GM13976 (cell line): ENCODE data around the gene CLEC2L.
"Not testable (repeated sequence)": the region's sequence is repeated elsewhere in the genome, so short reads cannot be mapped to it uniquely, and the experiment has no call there.

Experiments
- DNase-seq: peaks from one replicate; pipeline ENCODE4 v3.0.0; 2012; ENCODE audit warnings: low spot score
- in situ Hi-C: fragments of 300-500 bp; cut with MboI; formaldehyde crosslinking; loops from one replicate; pipeline ENCODE4 v1.12.0; 2022; ENCODE audit warnings: low sequenced_read_pairs, mixed read lengths, inconsistent platforms; ENCODE audit not compliant: unreplicated experiment
- TF ChIP-seq, protein P1 (sequence below): IDR thresholded peaks from 2 replicates; pipeline ENCODE4 v1.5.1; 2012; ENCODE audit warnings: borderline replicate concordance, mild to moderate bottlenecking; ENCODE audit not compliant: insufficient read depth; ENCODE audit errors: extremely low read depth, missing control alignments, control extremely low read depth

The CLEC2L gene

DNA sequence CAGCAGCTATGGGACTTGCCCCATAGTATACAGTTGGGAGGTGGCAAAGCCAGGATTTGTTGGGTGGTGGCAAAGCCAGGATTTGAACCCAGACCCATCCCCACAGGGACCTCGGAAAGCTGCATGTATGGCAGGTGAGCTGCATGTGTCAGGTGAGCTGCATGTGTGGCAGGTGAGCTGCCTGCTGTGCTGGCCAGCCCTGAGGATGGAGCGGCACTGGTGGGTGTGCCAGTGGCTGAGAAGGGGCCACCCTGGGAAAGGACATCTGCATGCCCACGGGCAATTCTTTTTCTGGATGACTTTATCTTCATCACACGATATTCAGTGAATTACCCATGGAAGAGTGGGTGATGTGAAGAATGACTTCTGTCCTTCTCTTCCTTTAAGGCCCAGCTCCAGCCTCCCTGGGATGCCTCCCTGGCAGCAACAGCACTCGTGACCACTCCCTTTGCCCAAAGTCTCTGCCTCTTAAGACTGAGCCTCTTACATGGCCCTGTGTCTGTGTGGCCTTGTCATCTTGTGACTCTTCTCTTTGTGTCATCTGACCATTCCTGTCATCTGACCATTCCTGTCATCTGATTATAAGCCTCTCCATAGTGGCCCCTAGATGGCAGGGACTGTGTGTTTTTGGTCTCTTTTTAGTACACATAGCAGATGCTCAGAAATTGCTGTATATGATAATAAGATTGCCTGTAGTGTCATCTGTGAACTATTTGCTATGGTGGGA lies 25.0 kb downstream of the CLEC2L start:
- in situ Hi-C loops, result no loop called here
- DNase-seq, result no peak
- TF ChIP-seq, protein P1, sequence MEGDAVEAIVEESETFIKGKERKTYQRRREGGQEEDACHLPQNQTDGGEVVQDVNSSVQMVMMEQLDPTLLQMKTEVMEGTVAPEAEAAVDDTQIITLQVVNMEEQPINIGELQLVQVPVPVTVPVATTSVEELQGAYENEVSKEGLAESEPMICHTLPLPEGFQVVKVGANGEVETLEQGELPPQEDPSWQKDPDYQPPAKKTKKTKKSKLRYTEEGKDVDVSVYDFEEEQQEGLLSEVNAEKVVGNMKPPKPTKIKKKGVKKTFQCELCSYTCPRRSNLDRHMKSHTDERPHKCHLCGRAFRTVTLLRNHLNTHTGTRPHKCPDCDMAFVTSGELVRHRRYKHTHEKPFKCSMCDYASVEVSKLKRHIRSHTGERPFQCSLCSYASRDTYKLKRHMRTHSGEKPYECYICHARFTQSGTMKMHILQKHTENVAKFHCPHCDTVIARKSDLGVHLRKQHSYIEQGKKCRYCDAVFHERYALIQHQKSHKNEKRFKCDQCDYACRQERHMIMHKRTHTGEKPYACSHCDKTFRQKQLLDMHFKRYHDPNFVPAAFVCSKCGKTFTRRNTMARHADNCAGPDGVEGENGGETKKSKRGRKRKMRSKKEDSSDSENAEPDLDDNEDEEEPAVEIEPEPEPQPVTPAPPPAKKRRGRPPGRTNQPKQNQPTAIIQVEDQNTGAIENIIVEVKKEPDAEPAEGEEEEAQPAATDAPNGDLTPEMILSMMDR, result no peak

DNA sequence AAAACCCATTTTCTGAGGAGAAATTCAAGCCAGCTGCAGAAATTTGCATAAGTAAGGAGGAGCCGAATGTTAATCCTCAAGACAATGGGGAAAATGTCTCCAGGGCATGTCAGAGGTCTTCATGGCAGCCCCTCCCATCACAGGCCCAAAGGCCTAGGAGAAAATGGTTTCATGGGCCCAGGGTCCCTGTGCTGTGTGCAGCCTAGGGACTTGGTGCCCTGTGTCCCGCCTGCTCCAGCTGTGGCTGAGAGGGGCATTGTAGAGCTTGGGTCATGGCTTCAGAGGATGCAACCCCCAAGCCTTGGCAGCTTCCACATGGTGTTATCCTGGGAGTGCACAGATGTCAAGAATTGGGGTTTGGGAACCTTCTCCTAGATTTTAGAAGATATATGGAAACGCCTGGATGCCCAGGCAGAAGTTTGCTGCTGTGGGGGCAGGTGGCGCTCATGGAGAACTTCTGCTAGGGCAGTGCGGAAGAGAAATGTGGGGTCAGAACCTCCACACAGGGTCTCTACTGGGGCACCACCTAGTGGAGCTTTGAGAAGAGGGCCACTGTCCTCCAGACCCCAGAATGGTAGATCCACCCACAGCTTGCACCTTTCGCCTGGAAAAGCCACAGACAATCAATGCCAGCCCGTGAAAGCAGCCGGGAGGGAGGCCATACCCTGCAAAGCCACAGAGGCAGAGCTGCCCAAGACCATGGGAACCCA lies 30.7 kb downstream of the CLEC2L start:
- in situ Hi-C loops, DNase-seq: not testable (repeated sequence)

DNA sequence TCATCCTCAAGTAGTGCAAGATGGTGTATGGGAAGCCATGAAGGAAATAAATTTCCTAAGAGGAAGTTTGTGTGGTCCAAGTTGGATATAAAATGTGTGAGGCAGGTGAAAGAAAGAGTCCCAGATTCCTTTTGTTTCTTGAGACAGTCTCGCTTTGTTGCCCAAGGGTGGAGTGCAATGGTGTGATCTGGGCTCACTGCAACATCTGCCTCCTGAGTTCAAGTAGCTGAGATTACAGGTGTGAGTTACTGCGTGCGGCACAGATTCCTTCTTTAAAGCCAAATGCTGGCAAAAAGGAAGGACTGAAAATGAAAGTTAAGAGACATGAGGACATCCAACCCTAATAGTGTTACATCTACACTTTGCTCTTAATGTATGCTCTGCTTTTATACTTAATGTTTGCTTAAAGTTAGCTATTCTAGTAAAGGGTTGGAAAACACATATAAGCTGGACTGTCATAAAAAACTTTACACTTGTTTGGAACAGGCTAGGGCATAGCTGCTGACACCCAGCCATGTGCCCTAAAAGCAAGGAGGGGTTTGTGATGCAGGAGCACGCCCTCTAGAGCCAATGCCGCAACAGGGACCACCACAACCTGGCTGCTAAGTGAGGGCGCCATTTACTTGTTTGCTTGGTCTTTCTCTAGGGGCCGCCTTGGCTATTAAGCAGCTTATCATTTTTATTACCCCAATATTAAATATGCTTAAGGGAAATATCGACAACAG lies 34.5 kb downstream of the CLEC2L start:
- in situ Hi-C loops, result no loop called here
- no peak for DNase-seq
- TF ChIP-seq, protein P1, result no peak

DNA sequence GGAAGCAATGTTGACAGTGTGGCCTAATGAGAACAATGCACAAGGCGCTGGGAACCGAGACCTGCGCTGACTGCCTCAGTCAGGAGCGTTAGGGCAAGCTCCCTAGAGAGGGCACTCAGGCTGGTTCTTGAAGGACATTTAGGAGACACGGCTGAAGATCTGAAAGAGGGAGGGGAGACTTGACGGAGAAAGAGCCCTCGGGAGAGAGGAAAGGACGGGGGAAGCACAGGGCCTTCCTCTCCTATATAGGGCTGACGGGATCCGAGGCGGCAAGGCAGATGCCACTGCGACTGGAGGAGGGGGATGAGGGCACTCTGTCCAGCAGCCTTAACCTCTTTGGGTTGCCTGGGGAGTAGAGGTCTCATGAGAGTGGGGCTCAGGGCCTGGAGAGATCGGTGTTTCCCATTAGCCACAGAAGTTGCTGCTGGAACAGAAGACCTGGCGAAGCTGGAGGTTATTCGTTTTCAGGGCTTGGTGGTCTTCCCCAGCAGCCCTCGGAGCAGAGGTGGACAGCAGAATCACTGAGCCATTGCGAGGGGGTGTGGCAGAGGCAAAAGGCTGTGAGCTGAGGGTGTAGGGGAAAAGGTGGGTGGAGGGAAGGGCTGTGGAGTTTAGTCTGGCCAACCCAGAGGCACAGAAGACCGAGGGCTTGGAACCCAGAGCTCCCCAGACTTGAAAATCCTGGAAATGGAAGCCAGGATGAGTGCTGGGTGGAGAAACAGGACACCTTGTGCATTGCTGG lies 36.0 kb downstream of the CLEC2L start:
- TF ChIP-seq, protein P1, result no peak
- DNase-seq, result no peak
- in situ Hi-C loops, result no loop called here

DNA sequence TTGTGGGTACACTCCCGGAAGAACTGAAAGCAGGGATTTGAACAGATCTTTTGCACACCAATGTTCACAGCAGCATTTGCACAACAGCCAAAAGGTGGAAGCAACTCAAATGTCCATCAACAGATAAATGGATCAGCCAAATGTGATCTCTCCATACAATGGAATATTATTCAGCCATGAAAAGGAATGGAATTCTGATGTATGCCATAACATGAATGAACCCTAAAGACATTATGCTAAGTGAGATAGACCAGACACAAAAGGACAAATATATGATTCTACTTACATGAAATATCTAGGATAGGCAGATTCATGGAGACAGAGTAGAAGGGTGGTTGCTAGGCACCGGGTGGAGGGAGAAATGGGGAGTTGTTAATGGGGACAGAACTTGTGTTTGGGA lies 36.7 kb downstream of the CLEC2L start:
- TF ChIP-seq, protein P1, result no peak
- in situ Hi-C loops, result no loop called here
- no peak for DNase-seq

DNA sequence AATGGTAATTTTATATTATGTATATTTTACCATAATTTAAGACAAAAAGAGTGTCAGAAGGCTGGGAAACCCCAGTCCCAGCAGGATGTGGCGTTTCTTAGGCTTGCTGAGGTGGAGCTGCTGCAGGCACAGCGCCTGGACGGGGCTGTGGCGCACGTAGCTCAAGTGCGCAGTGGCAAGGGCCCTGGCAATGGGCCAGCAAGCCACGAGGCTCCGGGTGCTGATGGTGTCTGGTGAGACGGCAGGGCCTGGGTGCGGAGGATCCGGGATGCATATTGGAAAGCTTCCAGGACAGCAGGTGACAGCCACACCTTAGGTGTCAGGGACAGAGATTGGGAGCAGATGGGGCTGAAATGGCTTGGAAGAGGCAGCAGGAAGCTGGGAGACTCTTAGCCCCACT lies 37.2 kb downstream of the CLEC2L start:
- TF ChIP-seq, protein P1, result no peak
- DNase-seq, result no peak
- in situ Hi-C loops, result no loop called here
